ENCODE measurements around the gene COBL.
A peak's percentile ranks its signal among the peaks of the same experiment; 100 is the strongest.
"Not testable (repeated sequence)": the region's sequence is repeated elsewhere in the genome, so short reads cannot be mapped to it uniquely, and the experiment has no call there.

Gene COBL

GRCh38 chr7:51234139-51234538 is 82.5 kb downstream of the COBL start:
- DNase-seq (ENCODE audit: low spot score), result no peak

GRCh38 chr7:51233374-51233773 is 83.2 kb downstream of the COBL start:
- DNase-seq (ENCODE audit: low spot score), result no peak

DNA sequence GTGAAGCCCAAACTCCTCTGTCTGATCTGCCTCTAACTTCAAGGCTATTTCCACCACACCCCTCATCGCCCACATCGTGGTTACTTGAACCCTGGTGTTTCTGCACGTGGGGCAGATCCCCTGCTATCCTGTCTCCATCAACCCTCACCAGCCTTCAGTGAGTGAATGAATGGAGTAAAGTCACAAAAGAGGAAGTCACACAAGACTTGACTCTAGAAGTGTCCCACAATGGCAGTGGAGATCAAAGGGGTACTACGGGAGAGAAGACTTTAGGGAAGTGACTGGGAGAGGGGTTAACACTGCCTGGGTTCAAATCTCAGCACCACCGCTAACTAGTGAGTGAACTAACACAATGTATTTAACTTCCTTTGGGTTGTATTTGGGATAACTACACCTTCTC is 85.9 kb downstream of the COBL start:
- DNase-seq (ENCODE audit: low spot score), result no peak

DNA sequence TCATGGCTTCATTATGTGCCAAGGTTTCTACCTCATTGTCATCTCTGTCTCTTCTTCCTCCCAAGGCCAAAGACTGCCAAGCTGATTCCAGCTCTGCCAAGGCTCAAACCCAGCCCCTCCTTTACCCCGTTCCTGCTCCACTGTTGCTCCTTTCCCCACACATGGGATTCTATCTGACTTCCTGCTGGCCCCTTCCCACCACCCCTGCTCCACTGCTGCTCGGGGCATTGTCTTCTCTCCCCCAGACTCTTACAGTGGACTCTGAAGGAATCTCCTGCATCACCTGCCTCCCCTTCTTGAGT is 86.3 kb downstream of the COBL start:
- no peak for DNase-seq (ENCODE audit: low spot score)

DNA sequence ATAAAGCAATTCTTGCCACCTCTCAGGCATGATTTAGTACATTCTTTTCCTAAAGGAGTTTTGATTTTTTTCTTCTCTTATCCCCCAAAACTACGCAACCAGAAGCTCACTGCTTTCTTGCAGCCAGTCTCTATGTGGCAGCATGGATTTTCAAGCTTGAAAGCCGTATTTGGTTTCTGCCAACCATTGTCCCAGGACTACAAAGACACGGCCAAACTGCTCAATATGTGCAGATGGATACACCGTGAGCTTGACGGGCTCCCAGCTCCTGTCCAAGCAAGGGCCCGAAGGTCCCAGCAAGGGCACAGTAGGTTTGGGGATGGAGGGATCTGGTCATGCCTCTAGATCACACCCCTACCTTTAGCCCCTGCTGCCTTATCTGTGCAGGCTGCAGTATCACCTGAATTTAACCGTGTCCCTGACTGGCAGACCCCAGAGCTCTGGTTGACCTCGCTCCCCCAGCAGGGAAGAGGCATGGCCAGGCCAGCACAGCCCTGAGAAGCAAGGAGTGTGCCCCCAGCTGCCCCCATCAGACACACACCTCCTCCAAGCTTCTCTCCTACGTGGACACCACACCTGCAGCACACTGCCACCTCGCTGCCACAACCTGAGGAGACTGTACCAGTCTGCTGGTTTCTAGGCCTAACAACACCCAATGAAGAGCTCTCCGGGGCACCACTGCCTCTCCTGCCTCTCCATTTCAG is 86.8 kb downstream of the COBL start:
- DNase-seq (ENCODE audit: low spot score), result no peak

DNA sequence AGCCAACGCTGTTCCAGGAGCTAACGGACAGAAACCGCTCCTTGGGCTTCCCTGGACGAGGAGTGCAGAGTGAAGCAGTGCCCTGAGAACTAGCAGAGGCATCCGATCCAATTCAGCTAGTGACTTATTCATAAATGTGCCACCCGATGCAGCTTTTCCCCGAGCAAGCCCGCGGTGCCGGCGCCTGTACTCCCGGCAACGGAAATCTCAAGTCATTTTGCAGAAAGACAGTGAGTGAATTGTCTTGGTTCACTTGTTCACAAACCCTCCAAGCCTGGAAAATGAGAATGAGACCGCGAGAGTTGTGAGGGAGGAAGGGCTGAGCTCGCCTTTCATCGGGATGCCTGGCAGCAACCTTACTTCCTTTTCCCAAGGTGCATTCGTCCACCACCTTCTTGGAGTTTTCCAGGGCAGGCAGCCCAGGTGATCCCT is 87.5 kb downstream of the COBL start:
- no peak for DNase-seq (ENCODE audit: low spot score)

DNA sequence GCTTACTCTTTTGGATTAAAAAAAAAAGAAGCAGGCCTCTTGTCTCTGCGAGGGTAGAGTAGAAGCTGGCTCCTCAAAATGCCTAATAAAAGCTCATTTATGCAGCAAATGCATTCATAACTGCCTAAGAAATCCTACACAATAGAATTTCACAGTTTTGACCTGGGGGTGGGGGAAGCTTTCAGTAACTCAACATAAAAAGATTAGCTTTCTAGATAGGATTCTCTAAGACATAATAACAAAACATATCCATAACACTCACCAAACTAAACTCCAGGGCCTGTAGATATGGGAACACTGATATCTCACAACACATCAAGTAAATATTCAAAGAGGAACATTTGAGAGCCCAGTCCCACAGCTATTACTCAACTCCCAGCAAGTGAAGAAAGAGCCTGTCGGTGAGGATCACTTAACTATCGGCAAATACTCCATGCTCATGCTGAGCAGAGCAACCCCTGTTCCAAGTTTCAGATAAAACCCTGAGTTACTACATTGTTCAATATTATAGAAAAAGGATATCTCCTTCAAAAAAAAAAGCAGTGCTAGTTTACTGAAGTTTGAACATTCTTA is 88.1 kb downstream of the COBL start:
- DNase-seq (ENCODE audit: low spot score), result no peak

GRCh38 chr7:51227861-51228260 is 88.7 kb downstream of the COBL start:
- DNase-seq (ENCODE audit: low spot score), result no peak

GRCh38 chr7:51226916-51227535 is 89.6 kb downstream of the COBL start:
- no peak for DNase-seq (ENCODE audit: low spot score)

- DNase-seq (ENCODE audit: low spot score), result no peak
Observed at GRCh38 chr7:51226063-51226755, 90.4 kb downstream of the COBL start.

- DNase-seq (ENCODE audit: low spot score), result peak; percentile 92
Observed at GRCh38 chr7:51224811-51225595, 91.6 kb downstream of the COBL start.

- no peak for DNase-seq (ENCODE audit: low spot score)
Observed at GRCh38 chr7:51223505-51223904, 93.1 kb downstream of the COBL start.

DNA sequence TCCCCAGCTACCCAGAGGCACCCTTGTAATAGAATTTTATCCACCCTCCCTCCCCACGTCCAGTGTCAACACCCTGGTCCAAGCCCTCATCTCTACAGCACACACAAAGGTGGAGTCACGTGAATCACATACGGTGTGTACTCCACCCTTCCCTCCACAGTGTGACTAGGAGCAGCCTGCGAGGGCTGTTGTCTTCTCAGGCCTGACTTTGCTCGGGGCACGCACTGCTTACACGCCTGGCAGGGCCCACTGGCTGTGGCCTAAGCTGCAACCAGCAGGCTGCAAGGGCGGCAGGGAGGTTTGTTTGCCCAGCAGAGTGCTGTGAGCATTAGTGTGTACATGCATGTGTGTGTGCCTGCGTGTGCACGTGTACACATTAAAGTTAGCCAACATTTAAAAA is 93.7 kb downstream of the COBL start:
- no peak for DNase-seq (ENCODE audit: low spot score)

- DNase-seq (ENCODE audit: low spot score), result no peak
Observed at GRCh38 chr7:51220226-51220625, 96.4 kb downstream of the COBL start.

DNA sequence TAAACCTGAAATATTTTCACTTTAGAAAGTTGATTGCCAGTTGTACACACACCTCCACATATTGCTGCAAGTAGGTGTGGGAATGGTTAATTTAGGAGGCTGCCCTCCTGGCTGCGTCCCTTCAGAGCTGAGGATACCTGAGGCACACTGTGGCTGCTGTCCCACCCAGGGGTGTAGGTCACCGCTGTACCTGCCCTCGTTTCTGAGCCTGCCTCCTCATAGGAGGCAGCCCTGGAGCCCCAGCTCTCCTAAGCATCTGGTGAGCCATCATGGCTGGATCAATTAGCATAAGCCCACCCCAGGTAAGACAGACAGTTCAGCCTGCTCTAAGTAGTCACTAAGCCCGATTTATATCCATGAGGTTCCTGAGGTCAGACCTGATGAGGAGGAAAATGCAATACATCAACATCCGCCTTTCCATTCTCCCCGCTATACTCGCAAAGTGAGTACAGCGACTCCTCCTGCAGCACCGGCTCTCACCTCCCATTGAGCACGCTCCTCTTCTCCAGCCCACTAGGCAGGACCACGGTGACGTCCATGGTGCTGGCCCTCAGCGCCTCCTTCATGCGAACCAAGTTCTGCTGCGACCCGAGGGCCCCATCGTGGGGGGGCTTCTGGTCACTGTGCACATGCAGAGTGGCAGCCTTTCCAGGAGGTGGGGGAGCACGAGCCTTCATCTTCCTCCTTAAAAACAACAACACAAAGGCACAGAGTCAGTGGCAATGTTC is 97.2 kb downstream of the COBL start:
- no peak for DNase-seq (ENCODE audit: low spot score)

DNA sequence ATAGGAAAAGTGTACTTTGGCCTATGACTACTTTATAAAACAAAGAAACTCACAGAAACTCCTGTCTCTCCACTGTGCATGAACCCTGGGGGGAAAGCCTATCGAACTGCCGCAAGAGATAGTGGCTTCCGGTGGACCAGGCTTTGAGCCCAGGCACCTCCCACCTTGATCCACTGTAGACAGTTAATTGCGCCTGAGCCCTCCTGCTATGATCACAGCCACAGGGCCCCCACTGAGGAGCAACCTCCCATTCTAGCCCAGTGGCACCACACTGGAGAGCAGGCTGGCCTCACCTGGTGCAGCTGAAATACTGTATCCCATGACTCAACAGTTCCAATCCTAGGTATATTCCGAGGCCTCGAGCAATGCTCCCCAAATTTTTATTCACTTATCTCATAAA is 98.8 kb downstream of the COBL start:
- no peak for DNase-seq (ENCODE audit: low spot score)

DNA sequence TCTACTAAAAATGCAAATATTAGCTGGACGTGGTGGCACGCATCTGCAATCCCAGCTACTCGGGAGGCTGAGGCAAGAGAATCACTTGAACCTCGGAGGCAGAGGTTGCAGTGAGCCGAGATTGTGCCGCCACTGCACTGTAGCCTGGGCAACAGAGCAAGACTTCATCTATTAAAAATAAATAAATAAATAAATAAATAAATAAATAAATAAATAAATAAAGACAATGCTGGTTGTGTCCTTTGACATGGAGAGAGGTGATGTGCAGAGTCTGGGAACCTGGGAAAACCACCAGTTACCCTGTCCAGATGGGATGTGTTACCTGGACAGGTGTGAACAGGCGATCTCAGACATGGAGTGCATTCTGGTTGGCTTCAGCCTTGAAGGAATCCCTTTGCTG is 102.5 kb downstream of the COBL start:
- no peak for DNase-seq (ENCODE audit: low spot score)

DNA sequence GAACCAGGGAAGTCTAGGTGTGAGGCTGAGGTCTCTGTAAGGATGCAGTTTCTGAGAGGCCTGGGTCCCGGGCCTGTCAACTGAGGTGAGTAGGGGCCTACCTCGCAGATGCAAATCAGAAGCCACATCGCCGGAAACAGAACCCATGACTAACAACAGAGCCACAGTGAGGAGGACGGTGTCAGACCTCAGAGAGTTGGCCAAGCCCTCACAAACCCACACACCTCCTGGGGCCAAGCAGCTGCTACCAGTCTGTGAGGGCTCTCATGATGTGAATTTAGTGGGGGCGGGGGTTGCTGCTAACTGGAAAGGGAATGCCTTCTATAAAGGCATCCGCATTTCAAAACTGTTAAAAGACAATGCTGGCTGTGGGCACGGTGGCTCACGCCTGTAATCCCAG is 103.0 kb downstream of the COBL start:
- DNase-seq (ENCODE audit: low spot score), result no peak

DNA sequence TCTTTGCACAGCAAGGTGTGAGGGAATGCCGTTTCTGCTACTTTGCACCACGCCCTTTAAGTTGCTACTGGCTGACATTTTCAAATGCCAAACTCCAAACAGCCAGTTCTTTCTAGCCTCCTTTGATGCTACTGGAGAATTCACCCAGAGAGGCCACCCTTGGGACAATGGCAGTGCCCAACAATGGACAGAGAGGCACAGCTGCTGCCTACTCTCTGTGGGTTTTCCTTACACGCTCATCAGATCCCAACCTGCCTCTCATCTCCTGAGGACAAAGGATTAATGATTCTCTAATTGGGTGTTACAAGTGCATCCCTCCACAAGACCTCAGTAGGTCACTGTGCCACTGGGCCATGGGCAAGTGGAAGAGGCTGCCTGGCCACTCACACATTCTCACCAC is 105.8 kb downstream of the COBL start:
- DNase-seq (ENCODE audit: low spot score), result no peak

DNA sequence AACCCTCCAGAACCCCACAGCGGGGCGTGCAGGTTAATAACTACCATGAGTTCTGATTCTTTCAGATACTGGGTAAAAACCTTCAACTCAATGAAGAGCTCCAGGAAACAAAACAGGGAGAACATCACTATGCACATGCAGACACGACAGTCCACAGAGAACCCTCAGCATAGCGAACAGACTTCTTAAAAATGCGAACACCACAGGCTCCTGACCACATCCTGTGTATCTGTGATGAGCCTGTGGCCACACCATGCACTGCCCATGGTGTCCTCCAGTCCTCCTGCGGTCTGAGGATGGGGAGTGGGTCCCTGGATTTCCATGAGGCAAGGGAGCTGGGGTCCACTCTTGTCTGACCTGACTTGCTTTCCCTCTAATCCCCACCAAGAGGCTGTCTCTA is 107.2 kb downstream of the COBL start:
- DNase-seq (ENCODE audit: low spot score), result no peak

GRCh38 chr7:51208125-51208524 is 108.5 kb downstream of the COBL start:
- DNase-seq (ENCODE audit: low spot score), result not testable (repeated sequence)

DNA sequence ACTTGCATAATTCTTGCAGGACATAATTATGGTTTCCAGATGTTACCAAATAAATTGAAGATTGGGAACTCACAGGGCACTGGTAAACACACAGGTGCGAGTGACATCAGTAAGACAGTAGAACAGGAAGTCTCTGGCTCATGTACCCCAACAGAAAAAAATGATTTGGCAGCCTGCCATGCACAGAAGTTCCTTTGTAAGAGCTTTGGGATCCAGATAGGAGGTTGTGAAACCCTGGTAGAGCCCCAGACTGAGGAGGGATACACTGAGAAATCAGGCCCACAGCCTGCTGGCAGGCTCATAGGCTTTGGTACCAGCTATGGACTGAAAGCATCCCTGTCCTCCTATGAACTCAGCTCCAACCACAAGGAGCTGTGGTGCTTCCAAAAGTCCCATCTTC is 118.0 kb downstream of the COBL start:
- DNase-seq (ENCODE audit: low spot score), result no peak

All from SW480 (cell line).